ENCODE results near the gene FCER1G.

Gene FCER1G

DNA sequence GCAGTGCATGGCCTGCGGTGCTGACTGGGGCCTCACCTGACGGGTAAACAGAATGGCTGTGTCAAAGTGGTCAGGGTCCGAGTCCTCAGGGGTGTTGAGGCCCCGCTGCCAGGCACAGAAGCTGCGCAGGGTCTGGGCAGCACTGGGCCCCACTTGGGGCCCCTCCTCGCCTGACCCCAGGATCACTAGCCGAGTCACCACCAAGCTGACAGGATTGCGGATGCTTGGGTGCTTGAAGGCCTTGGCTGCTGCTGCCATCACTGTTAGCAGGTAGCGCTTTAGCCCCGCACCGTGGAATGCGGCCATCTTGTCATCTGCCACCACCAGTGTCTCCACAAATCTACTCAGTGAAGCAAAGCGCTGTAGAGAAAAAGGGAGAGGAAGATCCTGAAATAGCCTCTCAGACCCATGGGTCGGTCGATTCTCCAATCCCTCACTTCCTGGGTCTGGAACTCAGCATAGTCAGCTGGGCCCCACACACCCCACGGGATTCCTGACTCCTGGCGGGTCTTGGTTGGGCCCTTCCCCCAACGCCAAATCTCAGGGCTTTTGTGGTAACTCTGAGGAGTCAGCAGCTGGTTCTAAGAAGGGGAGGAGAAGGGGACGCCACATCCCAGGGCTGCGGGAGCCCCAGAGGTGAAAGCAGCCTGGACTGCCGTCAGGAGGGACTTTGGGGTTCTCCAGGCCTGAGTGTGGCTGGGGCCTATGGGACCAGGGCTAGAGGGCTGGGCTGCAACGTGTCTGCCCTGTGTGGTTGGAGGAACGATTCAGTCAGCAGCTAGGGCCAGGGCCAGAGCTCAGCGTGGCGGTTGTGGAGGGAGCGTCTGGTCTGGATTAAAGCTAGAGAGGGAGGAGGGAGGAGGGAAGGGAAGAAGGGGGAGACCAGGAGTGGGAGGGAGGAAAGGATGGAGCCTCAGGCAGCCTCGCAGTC, 18.3 kb upstream of the FCER1G start:
- H3K4me1 ChIP-seq (ENCODE audit: low read depth, poor library complexity, severe bottlenecking), result peaks cover 20% of the 10 kb centered on the region
- no peak overlapping the region for H2AFZ ChIP-seq (ENCODE audit: low read depth)
- H3K79me2 ChIP-seq (ENCODE audit: insufficient read depth, low read depth), result no peaks in the 10 kb centered on the region
- no peaks in the 10 kb centered on the region for H3K36me3 ChIP-seq (ENCODE audit: insufficient read depth)
- H3K27me3 ChIP-seq (ENCODE audit: insufficient read depth, low read depth), result no peaks in the 10 kb centered on the region; the same call in 1 of the 2 replicates
- H3K4me3 ChIP-seq (IDR thresholded peaks at IDR 0.05; ENCODE audit: insufficient read depth, low read depth, low read length), result no peak overlapping the region
- H3K9ac ChIP-seq, result no peak overlapping the region
- TF ChIP-seq, protein P1, sequence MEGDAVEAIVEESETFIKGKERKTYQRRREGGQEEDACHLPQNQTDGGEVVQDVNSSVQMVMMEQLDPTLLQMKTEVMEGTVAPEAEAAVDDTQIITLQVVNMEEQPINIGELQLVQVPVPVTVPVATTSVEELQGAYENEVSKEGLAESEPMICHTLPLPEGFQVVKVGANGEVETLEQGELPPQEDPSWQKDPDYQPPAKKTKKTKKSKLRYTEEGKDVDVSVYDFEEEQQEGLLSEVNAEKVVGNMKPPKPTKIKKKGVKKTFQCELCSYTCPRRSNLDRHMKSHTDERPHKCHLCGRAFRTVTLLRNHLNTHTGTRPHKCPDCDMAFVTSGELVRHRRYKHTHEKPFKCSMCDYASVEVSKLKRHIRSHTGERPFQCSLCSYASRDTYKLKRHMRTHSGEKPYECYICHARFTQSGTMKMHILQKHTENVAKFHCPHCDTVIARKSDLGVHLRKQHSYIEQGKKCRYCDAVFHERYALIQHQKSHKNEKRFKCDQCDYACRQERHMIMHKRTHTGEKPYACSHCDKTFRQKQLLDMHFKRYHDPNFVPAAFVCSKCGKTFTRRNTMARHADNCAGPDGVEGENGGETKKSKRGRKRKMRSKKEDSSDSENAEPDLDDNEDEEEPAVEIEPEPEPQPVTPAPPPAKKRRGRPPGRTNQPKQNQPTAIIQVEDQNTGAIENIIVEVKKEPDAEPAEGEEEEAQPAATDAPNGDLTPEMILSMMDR (conservative IDR thresholded peaks at IDR 0.05; ENCODE audit: low read depth, low read length), result no peak
- no peak overlapping the region for H3K4me2 ChIP-seq
- no peaks in the 10 kb centered on the region for H4K20me1 ChIP-seq (ENCODE audit: insufficient read depth)
- no peak overlapping the region for H3K27ac ChIP-seq

DNA sequence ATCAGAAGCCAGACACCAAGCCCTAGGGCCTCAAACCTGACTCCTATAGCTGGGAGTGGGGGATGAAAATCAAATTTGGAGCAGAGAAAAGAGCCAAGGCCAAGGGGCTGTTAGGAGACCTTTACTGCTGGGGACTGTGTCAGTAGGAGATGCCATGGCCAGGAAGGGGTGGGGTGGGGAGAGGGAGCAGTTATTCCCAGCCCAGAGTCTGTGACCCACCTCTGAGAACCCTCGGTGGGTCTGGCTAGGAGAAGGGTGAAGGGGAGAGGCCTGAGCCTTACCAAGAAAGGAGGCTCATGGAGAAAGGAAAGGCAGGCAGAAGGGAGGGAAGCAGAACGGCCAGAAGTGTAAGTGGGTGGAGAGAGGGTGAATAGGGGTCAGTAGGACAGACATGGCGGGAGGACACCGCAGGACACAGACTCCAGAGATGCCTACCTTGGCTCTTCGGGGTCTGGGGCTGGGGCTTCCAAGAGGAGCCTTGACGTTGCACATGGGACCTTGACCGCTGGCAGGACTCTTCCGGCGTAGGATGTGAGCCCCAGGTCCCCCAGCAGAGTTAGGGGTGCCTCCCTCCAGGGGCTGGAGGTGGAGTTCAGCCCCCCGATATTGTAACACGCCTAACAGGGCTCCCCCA, 17.4 kb upstream of the FCER1G start:
- Histone ChIP-seq H3K27me3 (ENCODE audit: insufficient read depth, low read depth) (no peaks in the 10 kb centered on the region; the same call in 1 of the 2 replicates), H3K4me2 (no peak overlapping the region), H3K9ac (no peak overlapping the region), H3K27ac (no peak overlapping the region), H4K20me1 (ENCODE audit: insufficient read depth) (no peaks in the 10 kb centered on the region), H3K36me3 (ENCODE audit: insufficient read depth) (no peaks in the 10 kb centered on the region), H3K4me3 (IDR thresholded peaks at IDR 0.05; ENCODE audit: insufficient read depth, low read depth, low read length) (no peak overlapping the region), H2AFZ (ENCODE audit: low read depth) (no peak overlapping the region), H3K4me1 (ENCODE audit: low read depth, poor library complexity, severe bottlenecking) (peaks cover 12% of the 10 kb centered on the region), H3K79me2 (ENCODE audit: insufficient read depth, low read depth) (peaks cover 4% of the 10 kb centered on the region; the same call in 1 of the 2 replicates)
- TF ChIP-seq, protein P1 (conservative IDR thresholded peaks at IDR 0.05; ENCODE audit: low read depth, low read length), result no peak

DNA sequence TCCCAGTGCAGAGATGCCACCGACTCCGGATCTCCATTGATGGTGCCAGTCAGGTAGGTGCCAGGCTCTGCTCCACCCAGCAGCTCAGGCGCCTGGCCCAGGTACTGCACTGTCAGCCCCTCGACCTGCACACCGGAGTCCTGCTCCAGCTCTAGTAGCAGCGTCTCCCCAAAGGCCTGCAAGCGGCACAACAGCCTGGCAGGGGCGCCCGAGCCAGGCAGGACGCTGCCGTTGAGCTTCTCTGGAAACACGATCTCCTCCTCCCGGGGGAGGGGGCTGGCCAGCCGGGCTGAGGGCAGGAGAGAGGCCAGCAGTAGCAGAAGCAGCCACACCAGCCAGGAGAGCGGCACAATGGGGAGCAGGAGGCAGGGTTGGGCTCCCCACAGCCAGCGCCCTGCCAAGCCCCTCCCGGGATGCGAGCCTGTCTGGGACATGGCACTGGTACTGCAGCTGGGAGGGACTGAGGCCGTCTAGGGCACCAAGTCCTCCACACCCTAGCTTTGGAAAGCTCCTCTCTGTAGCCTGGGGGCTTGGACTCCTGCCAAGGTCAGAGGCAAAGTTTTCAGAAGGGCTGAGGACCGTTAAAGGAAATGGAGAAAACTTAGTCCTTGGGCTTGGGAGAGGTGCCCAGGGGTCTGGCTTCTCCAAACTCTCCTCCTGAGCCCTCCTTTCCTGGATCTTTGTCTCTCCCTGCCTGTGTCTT, 16.8 kb upstream of the FCER1G start:
- H3K4me1 ChIP-seq (ENCODE audit: low read depth, poor library complexity, severe bottlenecking), result peaks cover 16% of the 10 kb centered on the region
- no peak overlapping the region for H2AFZ ChIP-seq (ENCODE audit: low read depth)
- TF ChIP-seq, protein P1 (conservative IDR thresholded peaks at IDR 0.05; ENCODE audit: low read depth, low read length), result no peak

DNA sequence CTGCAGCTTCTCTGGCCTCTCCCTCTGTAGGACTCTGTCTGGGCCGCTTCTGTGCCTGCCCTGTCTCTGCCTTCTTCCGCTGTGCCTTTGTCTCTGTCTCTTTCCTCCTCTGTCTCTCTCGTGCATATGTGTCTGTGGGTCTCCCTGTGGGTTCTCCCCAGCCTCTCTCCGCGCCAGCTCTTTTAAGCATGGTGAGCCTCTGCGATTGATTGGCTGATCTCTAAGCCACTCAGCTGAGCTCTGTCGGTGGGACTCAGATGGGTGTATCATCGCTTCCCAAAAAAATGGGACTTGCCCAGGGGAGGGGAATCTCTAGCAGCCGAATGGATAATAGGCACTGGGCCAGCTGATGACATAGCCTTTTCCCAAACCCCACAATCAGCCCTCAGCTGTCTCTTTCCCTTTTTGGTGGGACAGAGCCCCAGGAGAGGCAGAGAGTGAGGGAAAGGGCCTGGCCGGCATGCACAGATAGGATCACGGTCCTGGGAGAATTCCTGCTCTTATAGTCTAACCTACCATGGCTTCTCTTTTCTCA, 16.1 kb upstream of the FCER1G start, which contains the start of gene ADAMTS4:
Gene ADAMTS4 (minus strand): TSS at position 158 of the 535 bp plus-strand sequence. CDS start 427 bp downstream, outside the sequence.
- Histone ChIP-seq H2AFZ (ENCODE audit: low read depth) (no peak within 1 kb of the TSS), H3K4me3 (IDR thresholded peaks at IDR 0.05; ENCODE audit: insufficient read depth, low read depth, low read length) (no peak within 1 kb of the TSS), H3K27ac (no peak within 1 kb of the TSS), H3K79me2 (ENCODE audit: insufficient read depth, low read depth) (peaks cover 14% of the 10 kb centered on the region; the same call in 1 of the 2 replicates), H4K20me1 (ENCODE audit: insufficient read depth) (no peaks in the 10 kb centered on the region), H3K4me2 (no peak within 1 kb of the TSS), H3K27me3 (ENCODE audit: insufficient read depth, low read depth) (no peaks in the 10 kb centered on the region; the same call in 1 of the 2 replicates), H3K4me1 (ENCODE audit: low read depth, poor library complexity, severe bottlenecking) (peaks cover 18% of the 10 kb centered on the region), H3K9ac (no peak within 1 kb of the TSS), H3K36me3 (ENCODE audit: insufficient read depth) (no peaks in the 10 kb centered on the region)
- TF ChIP-seq, protein P1 (conservative IDR thresholded peaks at IDR 0.05; ENCODE audit: low read depth, low read length), result no peak

More for the DNA sequence above, 16.8 kb upstream of the FCER1G start:
- no peaks in the 10 kb centered on the region; the same call in 1 of the 2 replicates for H3K27me3 ChIP-seq (ENCODE audit: insufficient read depth, low read depth)
- H3K36me3 ChIP-seq (ENCODE audit: insufficient read depth), result no peaks in the 10 kb centered on the region
- H3K9ac ChIP-seq, result no peak overlapping the region
- no peak overlapping the region for H3K4me2 ChIP-seq
- H4K20me1 ChIP-seq (ENCODE audit: insufficient read depth), result no peaks in the 10 kb centered on the region
- H3K27ac ChIP-seq, result no peak overlapping the region
- H3K4me3 ChIP-seq (IDR thresholded peaks at IDR 0.05; ENCODE audit: insufficient read depth, low read depth, low read length), result no peak overlapping the region
- peaks cover 11% of the 10 kb centered on the region; the same call in 1 of the 2 replicates for H3K79me2 ChIP-seq (ENCODE audit: insufficient read depth, low read depth)
